Suppressor macrophage (primary cell): ENCODE results near the gene RAB22A.

ENCODE experiments used
- DNase-seq, 4 experiments: peaks; one replicate each; pipeline ENCODE4 v3.0.0-alpha.2; 2020 to 2022
- total RNA-seq, 17 experiments: gene quantifications; one replicate each; lab custom pipeline; 2026; ENCODE audit warnings: mixed read lengths in 6 of 17, inconsistent platforms in 3 of 17; lab: John Stamatoyannopoulos, UW

The RAB22A gene, protein sequence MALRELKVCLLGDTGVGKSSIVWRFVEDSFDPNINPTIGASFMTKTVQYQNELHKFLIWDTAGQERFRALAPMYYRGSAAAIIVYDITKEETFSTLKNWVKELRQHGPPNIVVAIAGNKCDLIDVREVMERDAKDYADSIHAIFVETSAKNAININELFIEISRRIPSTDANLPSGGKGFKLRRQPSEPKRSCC
- total RNA-seq: 46.7 to 98.4 (median 72.9) reads per million in 17 experiments

DNA sequence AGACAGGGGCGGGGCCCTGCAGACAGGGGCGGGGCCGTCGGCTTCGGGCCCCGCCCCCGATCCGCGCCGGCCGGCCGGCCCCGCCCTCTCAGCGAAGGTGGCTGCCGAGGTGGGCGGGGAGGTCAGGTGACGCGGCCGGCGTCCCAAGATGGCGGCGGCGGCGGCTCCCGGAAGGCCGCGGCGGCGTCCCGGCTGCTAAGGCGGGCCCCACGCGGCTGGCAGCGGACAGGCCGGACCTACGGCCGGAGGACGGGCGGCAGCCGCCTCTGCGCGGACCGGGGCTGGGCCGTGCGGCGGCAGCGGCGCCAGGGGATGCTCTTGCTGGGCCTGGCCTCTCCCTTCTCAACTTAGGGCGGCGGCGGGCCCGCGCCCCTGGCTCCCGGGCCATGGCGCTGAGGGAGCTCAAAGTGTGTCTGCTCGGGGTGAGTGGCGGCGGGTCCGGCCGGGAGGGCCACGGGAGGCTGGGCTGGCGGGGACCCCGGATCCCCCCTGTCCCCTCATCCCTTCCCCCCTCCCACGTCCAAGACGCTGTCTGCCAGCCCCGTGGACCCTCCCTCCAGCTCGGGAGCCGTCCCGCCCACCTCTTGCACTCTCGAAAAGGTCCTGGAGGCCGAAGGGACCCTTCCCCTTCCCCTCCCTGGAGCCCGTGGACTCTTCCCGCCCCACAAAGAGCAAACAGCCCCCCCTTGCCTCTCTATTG lies at the start of gene RAB22A:
Gene RAB22A (plus strand): TSS at position 125 of the 700 bp plus-strand sequence. CDS start 262 bp downstream, at position 387.
- DNase-seq: peak; percentile 92 to 98 (median 95)

DNA sequence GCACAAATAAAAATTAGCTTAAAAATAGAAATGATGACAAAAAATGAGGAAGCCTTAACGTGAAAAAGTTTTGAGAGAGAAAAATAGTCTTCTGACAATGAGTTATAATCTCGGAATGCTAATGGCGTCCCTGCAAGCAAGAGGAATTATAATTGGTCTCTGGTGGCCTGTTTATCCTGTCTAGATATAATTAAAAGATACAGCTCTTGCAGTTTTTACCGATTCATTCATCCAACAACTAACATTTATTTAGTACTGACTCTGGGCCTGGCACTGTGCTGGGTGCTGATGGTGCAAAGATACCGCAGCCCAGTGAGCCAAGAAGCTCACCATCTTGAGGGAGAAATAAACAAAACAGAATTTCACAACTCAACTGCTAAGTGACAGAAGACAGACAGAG lies 49.5 kb upstream of the RAB22A start:
- DNase-seq: no peak

DNA sequence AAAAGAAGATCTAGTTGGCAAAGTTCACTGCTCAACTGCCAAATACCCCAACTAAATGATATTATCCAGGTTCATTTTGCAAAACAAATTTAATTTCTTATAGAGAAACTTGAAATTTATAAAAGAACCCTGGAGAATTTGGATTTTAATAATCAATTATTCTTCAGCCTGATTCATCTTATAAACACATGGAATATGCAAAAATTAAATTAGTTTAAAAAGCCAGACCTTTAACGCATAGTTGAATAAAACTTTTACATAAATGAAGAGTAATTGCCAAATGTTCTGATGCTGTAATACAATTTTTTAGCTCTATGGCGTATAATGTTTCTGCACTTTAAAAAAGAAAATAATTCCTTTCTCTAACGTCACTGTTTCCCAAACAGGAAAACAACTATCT lies 47.9 kb upstream of the RAB22A start:
- DNase-seq: no peak

DNA sequence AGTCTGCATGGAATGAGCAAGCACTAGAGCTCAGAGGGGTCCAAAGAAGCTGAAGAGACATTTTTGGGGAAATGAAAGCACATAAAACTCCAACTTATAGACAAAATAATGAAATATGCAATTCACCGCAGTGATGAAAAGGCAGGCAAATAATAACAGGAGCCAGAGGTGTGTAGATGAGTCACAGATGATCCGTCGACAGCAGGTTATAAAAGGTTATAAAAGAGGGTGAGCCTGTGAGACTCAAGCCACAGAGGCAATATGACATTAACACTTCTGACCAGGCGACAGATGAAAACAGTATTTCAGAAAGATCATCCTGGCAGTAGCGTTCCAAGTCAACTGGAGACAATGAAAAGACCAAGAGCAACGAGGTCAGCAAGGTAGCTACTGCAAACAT lies 45.2 kb upstream of the RAB22A start:
- no peak for DNase-seq

DNA sequence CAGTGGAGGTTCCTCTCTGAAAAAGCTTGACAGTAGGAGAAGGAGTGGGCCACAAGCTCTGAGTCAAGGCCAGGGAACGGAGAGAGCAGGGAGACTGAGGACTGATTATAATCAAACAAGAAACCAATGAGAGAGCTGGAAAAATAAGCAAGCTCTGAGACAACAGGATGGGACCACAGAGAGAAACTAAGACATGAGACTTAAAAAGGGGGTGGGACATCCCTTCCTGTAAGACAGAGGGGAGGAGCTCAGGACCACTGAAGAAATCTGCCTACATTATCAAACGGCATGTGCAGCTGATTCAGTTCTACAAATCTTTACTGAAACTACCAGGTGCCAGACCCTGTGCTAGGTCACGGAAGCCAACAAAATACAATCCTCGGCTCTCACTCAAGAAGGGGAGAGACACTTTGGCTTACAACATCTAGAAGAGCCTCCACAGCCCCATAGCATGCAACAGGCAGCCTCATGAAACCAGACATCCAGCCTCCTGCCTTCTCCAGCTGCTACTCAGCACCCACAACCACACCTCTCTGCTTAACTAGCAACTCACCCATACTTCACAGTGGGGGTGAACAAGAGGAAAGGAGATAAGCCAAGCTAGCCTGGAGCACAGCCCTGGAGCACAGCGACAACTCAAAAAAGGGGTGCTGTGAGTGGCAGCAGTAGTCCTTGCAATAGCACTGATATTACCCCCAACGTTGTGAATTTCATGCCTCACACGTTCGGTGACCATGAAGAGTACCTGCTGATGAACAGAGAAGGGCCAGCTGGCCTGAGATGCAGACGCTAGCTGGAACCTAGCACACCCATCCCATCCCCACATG lies 41.9 kb upstream of the RAB22A start:
- no peak for DNase-seq

DNA sequence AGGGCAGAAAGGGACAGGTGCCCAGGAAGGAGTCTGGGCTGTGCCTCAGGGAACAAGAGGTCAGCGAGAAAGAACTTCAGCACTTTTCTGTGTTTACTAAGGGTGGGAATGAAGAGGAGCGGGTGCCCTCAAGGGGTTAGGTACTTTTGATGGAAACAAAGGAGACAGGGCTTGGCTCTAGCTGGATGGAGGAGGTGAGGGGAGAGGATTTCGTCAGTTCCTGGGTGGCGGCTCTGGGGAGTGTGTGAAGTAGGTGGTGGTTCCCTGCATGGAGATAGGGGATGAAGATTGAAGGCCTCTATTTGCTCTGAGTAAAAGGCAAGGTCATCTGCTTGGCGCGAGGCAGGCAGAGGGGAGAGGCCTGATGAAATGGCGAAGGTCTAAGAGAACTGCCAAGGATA lies 41.1 kb upstream of the RAB22A start:
- DNase-seq: no peak

DNA sequence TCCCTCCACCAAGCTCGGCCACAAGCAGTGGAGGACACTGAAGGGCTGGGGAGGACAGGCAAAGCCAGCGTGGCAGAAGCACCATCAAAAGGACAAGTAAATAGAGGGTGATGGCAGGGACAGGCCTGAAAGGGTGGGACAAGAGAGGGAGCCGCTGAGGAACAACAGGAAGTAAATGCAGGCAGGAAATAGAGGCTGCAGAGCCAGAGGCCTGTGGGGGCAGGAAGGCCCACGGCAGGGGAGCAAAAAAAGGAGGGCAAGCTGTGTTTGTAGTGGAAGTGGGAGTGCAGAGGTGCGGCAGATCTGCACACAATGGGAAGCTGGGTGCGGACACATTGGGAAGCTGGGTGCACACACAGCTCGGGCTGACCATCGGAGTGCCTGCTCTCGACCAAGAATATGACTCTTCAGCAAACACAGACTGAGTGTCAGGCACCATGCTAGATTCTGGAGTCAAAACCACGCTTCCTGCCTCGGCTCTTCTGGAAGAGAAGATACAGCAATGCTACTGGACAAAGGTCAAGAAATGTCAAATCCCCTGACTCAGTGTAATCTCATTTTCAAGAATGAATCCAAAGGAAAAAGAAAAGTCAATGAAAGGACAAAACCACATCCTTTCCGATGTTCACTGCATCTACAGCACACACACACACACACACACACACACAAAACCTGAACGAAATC lies 40.4 kb upstream of the RAB22A start:
- no peak for DNase-seq

DNA sequence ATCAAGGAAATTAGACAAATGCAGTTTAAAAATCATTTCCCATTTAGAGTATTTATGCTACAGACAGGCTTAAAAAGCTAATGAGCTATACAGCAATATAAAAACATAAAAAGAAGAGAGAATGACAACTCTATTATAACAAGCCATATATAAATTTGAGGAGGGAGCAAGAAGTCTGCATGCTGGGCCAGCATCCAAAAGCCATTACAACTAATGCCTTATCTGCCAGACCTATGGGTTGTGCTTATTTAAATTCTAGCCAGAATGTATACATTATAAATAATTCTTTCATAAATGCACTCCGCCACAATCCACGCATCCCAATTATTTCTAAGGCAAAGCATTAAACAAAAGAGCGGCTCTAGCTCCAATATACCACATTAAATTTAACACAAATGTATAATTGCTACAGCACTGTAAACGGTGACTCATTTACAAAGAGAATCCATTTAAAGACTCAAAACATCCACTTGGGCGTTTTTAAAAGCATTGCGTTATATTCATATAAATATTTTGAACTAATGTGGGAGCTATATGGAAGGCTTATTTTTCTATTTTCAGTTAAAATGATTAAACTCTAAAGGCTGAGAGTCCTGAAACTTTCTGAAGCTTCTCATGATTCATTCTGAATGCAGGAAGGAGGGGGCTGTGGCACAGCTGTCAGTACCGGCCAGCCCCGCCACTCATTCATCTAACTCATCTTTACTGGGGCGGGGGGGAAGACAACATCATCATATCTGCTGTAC lies 37.7 kb upstream of the RAB22A start:
- no peak for DNase-seq

DNA sequence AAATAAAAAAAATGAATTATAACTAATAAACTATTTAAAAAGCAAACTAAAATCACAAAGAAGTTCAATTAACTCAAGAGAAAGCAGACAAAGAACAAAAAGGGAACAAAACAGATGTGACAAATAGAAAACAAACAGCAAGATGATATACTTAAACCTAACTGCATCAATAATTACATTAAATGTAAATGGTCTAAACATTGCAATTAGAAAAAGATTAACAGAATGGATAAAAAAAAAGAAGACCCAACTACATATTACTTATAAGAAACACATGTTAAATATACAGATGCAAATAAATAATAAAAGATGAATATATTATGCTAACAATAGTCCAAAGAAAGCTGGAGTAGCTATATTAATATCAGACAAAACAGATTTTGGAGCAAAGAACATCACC lies 35.1 kb upstream of the RAB22A start:
- DNase-seq: no peak

DNA sequence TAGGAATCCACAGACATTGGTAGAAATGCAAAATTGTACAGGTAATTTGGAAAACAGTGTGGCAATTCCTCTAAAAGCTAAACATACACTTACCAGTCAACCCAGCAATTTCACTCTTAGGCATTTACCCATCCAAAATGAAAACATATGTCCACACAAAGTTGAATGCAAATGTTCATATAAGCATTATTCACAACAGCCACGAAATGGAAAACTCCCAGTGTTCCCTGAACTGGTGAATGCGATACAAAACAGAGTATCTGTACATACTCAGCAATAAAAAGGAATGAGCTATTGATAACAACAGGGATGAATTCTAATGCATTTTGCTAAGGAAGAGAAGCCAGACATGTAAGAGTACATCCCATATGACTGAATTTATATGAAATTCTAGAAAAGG lies 32.4 kb upstream of the RAB22A start:
- DNase-seq: no peak

DNA sequence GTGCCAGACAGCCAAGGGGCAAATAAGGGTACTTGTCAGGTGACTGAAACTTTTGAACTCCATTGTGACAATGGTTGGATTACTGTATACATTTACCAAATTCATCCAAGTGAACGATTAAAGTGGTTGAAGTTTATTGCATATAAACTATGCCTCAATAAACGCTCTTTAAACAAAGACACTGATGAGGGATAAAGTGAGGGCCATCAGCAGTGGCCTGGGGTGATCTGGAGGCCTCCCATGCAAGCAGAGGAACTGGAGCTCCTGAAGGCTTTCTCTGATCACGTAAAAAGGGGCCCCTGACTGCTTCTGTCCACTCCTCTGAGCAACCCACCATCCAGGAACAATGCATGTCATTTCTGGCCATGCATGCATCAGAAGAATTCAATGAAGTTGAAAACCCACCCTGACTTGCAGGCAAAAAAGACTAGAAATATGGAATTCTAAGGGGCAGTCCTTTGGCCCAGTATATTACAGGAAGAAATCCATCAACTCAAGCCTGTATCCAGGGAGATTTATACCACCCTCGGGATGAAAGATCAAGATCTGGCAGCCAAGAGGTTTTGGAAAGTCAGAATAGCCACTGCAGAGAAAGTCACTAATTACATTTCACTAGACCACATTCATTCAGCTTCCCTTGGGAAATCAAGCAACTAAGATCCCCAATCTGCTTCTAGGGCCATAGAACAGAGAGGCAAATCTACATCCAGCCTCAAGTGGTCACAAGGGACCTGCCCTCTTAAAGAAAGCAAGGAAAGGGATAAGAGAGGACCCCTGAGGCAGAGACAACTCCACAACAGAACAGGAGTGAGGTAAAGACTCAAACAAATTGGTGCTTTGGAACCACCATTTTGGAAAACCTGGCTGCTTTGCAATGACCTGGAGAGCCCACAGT lies 31.7 kb upstream of the RAB22A start:
- no peak for DNase-seq

DNA sequence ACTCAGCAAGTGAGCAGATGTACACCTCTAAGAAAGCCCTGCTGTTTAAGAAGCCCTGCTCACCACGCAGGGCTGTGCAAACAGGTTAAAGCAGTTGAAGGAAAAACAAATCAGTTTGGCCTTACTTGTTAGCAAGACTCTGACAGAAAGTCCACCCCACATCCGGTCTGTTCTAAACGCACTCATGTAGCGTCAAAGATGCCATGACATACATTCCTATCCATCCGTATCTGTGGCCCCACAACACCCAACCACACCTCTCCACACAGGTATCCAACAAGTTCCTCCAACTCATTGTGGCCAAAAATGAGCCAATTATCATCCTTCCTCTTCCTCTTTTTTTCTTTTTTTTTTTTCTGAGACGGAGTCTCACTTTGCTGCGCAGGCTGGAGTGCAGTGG lies 22.8 kb upstream of the RAB22A start:
- no peak for DNase-seq

DNA sequence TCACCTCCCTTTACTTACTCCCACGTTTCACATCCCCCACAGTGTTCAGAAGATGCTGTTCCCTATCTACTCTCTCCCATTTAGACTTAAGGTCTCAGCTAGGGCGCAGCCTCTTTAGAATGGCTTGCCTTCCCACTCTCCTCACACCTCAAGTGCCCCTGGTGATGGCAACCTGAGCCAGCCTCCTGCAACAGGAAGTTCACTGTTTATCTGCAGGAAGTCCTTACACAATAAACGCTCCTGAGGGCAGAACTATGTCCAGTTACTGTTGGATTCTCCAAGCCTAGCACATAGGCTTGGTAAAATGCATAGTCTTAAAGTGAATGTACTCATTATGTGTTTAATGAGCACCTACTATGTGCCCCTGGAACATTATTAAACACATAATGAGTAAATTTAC lies 21.9 kb upstream of the RAB22A start:
- no peak for DNase-seq

DNA sequence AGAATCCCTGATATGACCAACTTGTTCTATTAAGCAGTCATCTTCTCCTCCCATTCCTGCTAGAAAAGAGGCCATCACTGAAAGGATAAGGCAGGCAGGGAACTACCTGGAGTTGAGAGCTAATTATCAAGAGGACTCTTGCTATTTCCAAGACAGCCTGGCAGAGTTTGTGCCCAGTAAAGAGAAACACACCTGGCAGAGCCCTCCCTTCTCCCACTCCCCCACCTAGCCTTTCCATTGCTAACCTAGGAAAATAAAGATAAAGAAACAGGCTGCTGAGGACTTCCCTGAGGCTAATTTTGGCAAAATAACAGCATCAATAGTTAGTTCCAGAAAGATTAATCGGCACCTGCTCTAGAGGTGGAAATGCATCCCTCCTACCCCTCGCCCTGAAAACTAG lies 20.4 kb upstream of the RAB22A start:
- DNase-seq: no peak

DNA sequence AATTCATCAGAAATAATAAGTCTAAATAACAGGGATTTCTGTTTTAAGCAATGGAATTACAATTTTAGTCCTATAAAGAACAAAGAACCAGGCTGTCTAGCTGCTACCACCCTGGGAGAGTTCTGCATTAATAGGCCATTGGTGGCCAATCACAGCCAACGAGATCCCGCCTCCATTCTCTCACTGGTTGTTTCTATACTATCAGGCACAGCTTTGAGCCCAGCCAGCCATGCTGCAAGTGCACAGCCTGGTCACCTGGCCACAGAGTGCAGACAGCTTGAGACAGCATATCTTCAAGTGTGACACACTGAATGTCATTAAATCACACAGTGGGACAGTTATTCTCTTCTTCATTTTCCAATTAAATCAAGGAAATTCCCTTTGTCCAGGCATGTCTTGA lies 16.1 kb upstream of the RAB22A start:
- DNase-seq: peak in 2 of 4 experiments; percentile 21 to 37

DNA sequence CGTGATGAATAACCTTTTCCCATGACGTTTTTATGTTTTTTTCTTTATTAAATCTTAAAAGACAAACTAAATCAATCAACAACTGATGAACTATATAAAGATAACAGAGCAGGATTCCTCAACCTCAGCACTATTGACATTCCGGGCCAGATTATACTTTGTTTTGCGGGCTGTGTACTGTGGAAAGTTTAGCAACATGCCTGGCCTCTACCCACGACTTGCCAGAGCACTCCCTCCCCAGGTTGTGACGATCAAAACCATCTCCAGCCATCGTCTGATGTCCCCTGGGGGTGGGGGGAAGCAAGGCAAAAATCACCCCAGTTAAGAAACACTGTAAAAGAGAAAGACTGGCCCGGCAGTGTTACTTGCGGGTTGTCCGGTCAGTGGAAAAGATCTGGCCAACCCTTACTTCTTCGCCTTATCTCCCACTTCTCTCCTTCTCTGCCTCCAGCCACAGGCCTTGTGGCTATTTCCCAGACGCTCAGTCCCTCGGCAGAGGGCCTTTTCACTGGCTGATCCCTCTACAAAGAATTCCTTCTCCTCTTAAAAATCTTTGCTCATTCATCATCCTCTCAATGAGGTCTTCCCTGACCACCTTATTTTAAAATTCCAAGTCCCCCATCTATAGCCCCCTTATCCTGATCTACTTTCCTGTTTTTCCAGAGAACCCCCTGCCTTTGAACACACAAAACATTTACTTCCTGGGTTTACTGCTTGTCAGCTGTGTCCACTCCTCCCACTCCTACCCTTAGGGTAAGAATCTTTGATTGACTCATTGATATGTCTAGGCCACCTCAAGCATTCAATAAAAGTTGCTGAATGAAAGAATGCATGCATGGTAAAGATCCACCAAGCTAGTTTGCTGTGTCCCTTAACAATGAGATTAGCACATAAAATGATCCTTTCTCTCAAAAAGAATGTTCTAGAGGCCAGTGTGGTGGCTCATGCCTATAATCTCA lies 14.7 kb upstream of the RAB22A start:
- DNase-seq: no peak

DNA sequence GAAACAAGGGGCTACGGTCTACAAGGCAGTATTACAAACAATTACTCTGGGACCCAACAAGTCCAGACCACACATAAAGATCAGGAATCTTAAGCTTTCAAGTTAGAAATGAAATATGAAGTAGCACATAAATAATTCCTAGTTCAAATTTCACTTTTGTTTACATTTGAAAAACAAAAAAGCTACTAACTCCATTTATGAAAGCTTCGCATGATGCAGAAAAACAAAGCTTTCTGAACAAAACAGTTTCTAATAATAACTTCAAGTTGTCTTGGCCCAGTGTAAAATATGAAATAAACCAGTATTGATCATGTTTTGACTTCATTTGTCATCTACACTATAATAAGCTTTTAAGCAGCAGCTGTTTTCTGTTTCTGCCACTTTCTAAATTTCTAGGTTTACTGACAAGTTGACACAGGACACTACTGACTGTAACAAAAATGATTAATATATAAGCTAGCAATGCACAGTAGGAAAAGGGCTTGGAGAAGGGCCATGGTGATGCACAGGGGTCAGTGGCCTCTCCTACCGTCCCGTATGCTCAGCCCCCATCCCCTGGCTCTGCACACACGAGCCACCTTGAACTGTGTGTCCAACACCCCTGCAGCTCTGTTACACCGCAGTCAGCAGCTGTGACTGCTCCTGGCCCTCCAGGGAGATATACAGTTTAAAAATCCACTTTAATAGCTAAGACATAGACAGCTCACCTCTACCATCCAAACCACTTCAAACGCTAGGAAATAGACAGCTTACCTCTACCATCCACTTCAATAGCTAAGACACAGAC lies 13.3 kb upstream of the RAB22A start:
- no peak for DNase-seq

DNA sequence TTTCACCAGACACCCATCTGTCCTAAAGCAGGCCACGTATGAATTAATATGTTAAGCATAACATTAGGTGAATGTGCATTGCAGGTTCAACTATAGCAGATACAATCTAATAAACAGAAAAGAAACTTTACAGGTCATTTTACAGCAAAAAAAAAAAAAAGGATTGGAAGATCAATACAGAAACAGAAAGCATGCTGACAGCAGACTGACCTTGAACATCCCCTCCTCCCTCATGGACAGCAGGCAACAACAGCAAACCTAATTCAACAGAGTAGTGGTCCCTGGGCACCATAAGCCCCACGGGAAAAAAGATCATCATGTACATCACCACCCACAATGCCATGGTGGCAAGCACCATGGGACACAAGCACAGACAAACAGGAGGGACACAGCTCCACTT lies 12.1 kb upstream of the RAB22A start:
- no peak for DNase-seq

DNA sequence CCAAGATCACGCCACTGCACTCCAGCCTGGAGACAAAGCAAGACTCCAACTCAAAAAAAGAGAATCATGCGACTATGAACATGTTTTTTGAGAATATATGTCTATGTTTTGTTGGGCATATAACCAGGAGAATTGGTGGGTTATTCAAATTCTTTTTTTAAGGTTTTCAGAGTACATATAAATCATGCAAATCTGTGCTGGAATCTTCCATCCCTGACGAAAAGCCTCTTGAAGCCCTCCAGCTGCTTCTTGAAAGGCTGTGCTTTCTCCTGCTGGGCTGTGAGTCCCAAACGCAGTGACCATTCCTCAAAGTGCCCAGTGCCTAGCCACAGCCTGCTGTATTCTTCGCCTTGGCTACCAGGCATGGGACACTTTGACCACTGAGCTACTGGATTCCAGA lies 9.2 kb upstream of the RAB22A start:
- DNase-seq: no peak
